Measurements from ENCODE around the gene GNAI3. TPM values are rescaled to one million over a fixed set of nuclear protein-coding genes. Genes with fewer than 3 reads are reported as not detected.

The GNAI3 gene
- polyA plus RNA-seq, 1 experiment: 4.7 TPM

DNA sequence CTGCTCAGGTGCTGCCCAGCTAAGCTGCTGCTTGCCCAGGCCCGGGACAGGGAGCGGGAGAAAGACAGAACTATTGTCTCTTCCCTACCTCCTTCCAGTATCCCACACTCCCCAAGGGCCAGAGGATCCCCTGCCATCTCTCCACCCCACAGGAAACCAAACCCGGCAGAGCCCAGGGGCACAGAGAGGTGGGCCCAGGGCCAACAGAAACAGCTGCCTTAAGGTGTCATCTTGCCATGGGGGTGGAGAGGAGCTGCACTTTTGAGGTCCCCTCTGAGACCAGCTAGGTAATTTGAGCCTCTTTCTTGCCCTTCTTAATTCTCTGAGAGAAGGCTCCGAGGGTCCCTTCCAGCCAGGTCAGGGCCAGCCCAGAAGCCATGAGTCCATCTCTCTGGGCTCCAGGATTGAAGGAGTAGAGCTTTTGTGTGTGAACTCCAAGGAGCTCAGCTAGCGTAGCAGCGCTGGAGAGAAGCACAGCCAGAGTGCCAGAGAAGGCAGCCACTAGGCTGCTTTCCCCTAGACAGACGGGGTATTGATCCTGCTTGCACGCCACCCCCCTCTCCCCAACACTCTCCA, 18.4 kb upstream of the GNAI3 start:
- TF ChIP-seq, protein P1, sequence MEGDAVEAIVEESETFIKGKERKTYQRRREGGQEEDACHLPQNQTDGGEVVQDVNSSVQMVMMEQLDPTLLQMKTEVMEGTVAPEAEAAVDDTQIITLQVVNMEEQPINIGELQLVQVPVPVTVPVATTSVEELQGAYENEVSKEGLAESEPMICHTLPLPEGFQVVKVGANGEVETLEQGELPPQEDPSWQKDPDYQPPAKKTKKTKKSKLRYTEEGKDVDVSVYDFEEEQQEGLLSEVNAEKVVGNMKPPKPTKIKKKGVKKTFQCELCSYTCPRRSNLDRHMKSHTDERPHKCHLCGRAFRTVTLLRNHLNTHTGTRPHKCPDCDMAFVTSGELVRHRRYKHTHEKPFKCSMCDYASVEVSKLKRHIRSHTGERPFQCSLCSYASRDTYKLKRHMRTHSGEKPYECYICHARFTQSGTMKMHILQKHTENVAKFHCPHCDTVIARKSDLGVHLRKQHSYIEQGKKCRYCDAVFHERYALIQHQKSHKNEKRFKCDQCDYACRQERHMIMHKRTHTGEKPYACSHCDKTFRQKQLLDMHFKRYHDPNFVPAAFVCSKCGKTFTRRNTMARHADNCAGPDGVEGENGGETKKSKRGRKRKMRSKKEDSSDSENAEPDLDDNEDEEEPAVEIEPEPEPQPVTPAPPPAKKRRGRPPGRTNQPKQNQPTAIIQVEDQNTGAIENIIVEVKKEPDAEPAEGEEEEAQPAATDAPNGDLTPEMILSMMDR (IDR thresholded peaks at IDR 0.05; ENCODE audit: insufficient read depth, low read depth, low read length): no peak
- no peak for DNase-seq (ENCODE audit: low read depth)
- POLR2A ChIA-PET: no interaction called here
- H3K27me3 ChIP-seq (ENCODE audit: control insufficient read depth, insufficient read depth, low read length): no peaks in the 10 kb centered on the region
- H3K4me3 ChIP-seq (ENCODE audit: low read depth, low read length): no peak overlapping the region
- CTCF ChIA-PET: interaction anchor here (0.8 to 26.3 kb wide), 13 partner anchors 8 to 266 kb away, joined by 3 to 1371 read pairs (median 5); partner anchors contain the start of genes AMIGO1, ATXN7L2, CYB561D1 and GPR61
- no peaks in the 10 kb centered on the region for H3K36me3 ChIP-seq (ENCODE audit: control insufficient read depth, insufficient read depth, low read length)

DNA sequence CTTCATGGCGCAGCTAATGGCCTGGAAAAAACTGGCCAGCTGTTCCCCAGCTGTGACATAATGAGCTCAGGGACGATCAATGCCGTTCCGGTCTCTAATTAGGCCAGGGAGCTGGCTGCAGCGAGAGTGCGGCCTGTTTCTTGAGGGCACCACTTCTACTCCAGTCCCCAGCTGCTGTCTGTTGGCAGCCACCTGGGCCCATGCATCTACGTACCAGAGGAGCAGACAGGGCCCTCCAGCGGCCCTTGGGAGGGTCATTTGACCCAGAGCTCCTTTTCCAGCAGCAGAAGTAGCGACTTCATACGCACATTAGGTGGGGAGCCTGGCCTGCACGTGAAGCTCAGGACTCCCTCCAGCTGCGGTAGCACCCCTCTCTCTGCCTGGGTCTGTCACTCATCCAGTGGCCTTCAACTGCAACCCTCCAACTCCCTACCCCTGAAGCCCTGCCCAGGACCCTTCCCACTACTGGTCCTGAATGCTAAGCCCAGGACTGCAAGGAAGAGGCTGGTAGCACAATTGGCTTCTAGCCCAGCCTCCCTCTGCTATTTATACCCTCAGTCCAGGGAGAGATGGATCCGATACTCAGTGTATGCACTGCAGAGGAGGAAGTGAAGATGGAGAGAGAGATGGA, 17.8 kb upstream of the GNAI3 start:
- Histone ChIP-seq H3K27me3 (ENCODE audit: control insufficient read depth, insufficient read depth, low read length) (no peaks in the 10 kb centered on the region), H3K36me3 (ENCODE audit: control insufficient read depth, insufficient read depth, low read length) (no peaks in the 10 kb centered on the region), H3K4me3 (ENCODE audit: low read depth, low read length) (no peak overlapping the region)
- POLR2A ChIA-PET: no interaction called here
- no peak for DNase-seq (ENCODE audit: low read depth)
- TF ChIP-seq, protein P1 (IDR thresholded peaks at IDR 0.05; ENCODE audit: insufficient read depth, low read depth, low read length): no peak
- CTCF ChIA-PET: interaction anchor here (0.8 to 26.3 kb wide), 12 partner anchors 9 to 253 kb away, joined by 3 to 1371 read pairs (median 5); partner anchors contain the start of genes AMIGO1, ATXN7L2, CYB561D1 and GPR61

DNA sequence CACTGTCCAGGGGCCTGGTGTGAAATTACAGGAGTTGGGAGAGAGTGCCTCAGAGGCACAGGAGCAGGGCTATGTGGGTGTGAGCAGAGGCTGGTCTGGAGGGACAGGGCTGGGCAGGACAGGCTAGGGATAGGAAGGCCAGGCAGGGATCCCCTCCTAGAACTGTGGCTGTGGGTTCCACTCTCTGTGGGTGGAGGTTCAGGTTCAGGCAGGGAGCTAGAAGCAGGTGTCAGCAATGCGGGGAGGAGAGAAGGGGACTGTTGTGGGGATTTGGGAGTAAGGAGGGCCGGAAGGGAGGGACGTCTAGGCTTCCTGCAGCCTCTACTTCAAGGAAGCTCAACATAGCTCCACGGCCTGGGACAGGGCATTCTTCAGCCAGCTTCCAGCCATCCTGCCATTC, 17.0 kb upstream of the GNAI3 start:
- no peaks in the 10 kb centered on the region; the same call in 1 of the 2 replicates for H3K27me3 ChIP-seq (ENCODE audit: control insufficient read depth, insufficient read depth, low read length)
- DNase-seq (ENCODE audit: low read depth): no peak
- TF ChIP-seq, protein P1 (IDR thresholded peaks at IDR 0.05; ENCODE audit: insufficient read depth, low read depth, low read length): no peak
- CTCF ChIA-PET: interaction anchor here (0.6 to 26.3 kb wide), 34 partner anchors 9 to 474 kb away, joined by 3 to 1371 read pairs (median 6); partner anchors contain the start of genes AMIGO1, ATXN7L2, CYB561D1 and GNAI3
- POLR2A ChIA-PET: no interaction called here
- no peak overlapping the region for H3K4me3 ChIP-seq (ENCODE audit: low read depth, low read length)
- H3K36me3 ChIP-seq (ENCODE audit: control insufficient read depth, insufficient read depth, low read length): no peaks in the 10 kb centered on the region

DNA sequence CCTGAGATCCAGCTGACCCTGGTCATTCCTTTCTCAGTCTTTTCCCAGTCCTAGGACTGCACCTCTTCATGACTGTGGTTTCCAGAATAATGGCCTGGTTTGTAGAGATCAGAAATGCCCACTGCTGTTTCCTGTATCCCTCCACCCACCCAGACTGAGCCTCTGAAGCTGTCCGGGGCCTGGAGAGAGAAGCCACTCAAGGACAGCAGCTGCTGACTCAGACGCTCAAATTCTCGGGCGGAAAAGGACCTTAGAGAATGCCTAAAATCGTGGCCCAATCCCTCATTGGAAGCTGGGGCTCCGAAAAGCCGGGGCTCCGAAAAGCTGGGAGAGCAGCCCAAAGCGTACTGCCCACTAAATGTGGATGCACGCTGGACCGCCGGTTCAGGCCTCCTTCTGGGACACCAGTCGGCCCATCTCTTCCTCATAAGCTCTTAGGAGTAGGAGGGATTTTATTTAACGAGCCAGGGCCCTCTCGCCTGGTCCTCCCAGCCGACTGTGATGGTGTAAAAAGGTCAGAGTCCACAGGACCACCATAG, 16.5 kb upstream of the GNAI3 start:
- ChIA-PET CTCF (interaction anchor here (0.6 to 26.3 kb wide), 51 partner anchors 9 to 473 kb away, joined by 3 to 1371 read pairs (median 5); partner anchors contain the start of genes AHCYL1, AMIGO1, AMPD2 and ATXN7L2), POLR2A (no interaction called here)
- H3K4me3 ChIP-seq (ENCODE audit: low read depth, low read length): no peak overlapping the region
- TF ChIP-seq, protein P1 (IDR thresholded peaks at IDR 0.05; ENCODE audit: insufficient read depth, low read depth, low read length): no peak
- no peaks in the 10 kb centered on the region for H3K36me3 ChIP-seq (ENCODE audit: control insufficient read depth, insufficient read depth, low read length)
- no peak for DNase-seq (ENCODE audit: low read depth)
- no peaks in the 10 kb centered on the region; the same call in 1 of the 2 replicates for H3K27me3 ChIP-seq (ENCODE audit: control insufficient read depth, insufficient read depth, low read length)
